Neutrophil (primary cell): Measurements from ENCODE around the gene USP6NL.

Source experiments
- H3K27ac ChIP-seq: fragments of 200-600 bp; sonication (generic); 2 replicates; pipeline ENCODE4 v1.5.1; 2016; ENCODE audit warnings: mild to moderate bottlenecking, moderate library complexity
- H3K27me3 ChIP-seq: fragments of 200-600 bp; sonication (generic); 2 replicates; pipeline ENCODE4 v1.6.0; 2016; ENCODE audit warnings: mild to moderate bottlenecking
- H3K36me3 ChIP-seq: fragments of 200-600 bp; sonication (generic); 2 replicates; pipeline ENCODE4 v1.5.1; 2017
- H3K4me1 ChIP-seq, 2 experiments: fragments of 200-600 bp in 1 of 2; sonication (generic) in 1 of 2; 1 replicate in 1 of 2; 2 replicates in 1 of 2; pipeline versions ENCODE4 v1.5.1 to v1.6.1; 2013 to 2016; ENCODE audit warnings: low read depth in 1 of 2, low read length in 1 of 2, mild to moderate bottlenecking in 1 of 2, moderate library complexity in 1 of 2; ENCODE audit not compliant: control insufficient read depth in 1 of 2, insufficient read depth in 1 of 2
- H3K4me3 ChIP-seq, 2 experiments: fragments of 200-600 bp in 1 of 2; sonication (generic) in 1 of 2; 1 replicate in 1 of 2; 2 replicates in 1 of 2; pipeline ENCODE4 v1.5.1; 2013 to 2016; ENCODE audit warnings: low read depth in 1 of 2, low read length in 1 of 2, mild to moderate bottlenecking in 1 of 2, moderate library complexity in 1 of 2
- H3K9me3 ChIP-seq: fragments of 200-600 bp; sonication (generic); 2 replicates; pipeline ENCODE4 v1.5.1; 2016
- CTCF ChIP-seq: fragments of 200-600 bp; sonication (generic); IDR thresholded peaks from 2 replicates; pipeline ENCODE4 v1.5.1; 2016; ENCODE audit warnings: antibody characterized with exemption

USP6NL gene

GRCh38 chr10:11510736-11511135 is 100.7 kb downstream of the USP6NL start:
- no peak for TF ChIP-seq CTCF
- H3K27me3 ChIP-seq, result no peaks in the 10 kb centered on the region

GRCh38 chr10:11510281-11510680 is 101.2 kb downstream of the USP6NL start:
- no peak for TF ChIP-seq CTCF
- H3K4me1 ChIP-seq, result no peaks in the 10 kb centered on the region
- no peak overlapping the region for H3K4me3 ChIP-seq
- no peak overlapping the region for H3K27ac ChIP-seq
- H3K36me3 ChIP-seq, result no peaks in the 10 kb centered on the region
- H3K9me3 ChIP-seq, result no peaks in the 10 kb centered on the region
- no peaks in the 10 kb centered on the region for H3K27me3 ChIP-seq

More at GRCh38 chr10:11510736-11511135, 100.7 kb downstream of the USP6NL start:
- no peaks in the 10 kb centered on the region for H3K9me3 ChIP-seq
- H3K27ac ChIP-seq, result no peak overlapping the region
- H3K4me3 ChIP-seq, result no peak overlapping the region
- H3K36me3 ChIP-seq, result no peaks in the 10 kb centered on the region
- no peaks in the 10 kb centered on the region for H3K4me1 ChIP-seq

- H3K4me1 ChIP-seq, result no peaks in the 10 kb centered on the region
- no peak overlapping the region for H3K4me3 ChIP-seq
- H3K27ac ChIP-seq, result no peak overlapping the region
- no peaks in the 10 kb centered on the region for H3K9me3 ChIP-seq
- no peaks in the 10 kb centered on the region for H3K27me3 ChIP-seq
- TF ChIP-seq CTCF, result no peak
- no peaks in the 10 kb centered on the region for H3K36me3 ChIP-seq
Observed at GRCh38 chr10:11509036-11509435, 102.4 kb downstream of the USP6NL start.

- Histone ChIP-seq H3K9me3 (no peaks in the 10 kb centered on the region), H3K4me3 (no peak overlapping the region), H3K4me1 (no peaks in the 10 kb centered on the region), H3K27ac (no peak overlapping the region), H3K36me3 (no peaks in the 10 kb centered on the region), H3K27me3 (no peaks in the 10 kb centered on the region)
- no peak for TF ChIP-seq CTCF
Observed at GRCh38 chr10:11506247-11506789, 105.1 kb downstream of the USP6NL start.

GRCh38 chr10:11505639-11506038 is 105.8 kb downstream of the USP6NL start:
- no peaks in the 10 kb centered on the region for H3K27me3 ChIP-seq
- no peak overlapping the region for H3K27ac ChIP-seq
- no peaks in the 10 kb centered on the region for H3K36me3 ChIP-seq
- H3K9me3 ChIP-seq, result no peaks in the 10 kb centered on the region
- no peak overlapping the region for H3K4me3 ChIP-seq
- no peaks in the 10 kb centered on the region for H3K4me1 ChIP-seq
- TF ChIP-seq CTCF, result no peak
